ENCODE measurements around the gene SLC6A19.
A peak's percentile ranks its signal among the peaks of the same experiment; 100 is the strongest.
"Not testable (repeated sequence)": the region's sequence is repeated elsewhere in the genome, so short reads cannot be mapped to it uniquely, and the experiment has no call there.

SLC6A19 gene

GRCh38 chr5:1249366-1250280 is 48.2 kb downstream of the SLC6A19 start:
- DNase-seq, result no peak

GRCh38 chr5:1251678-1252580 is 50.5 kb downstream of the SLC6A19 start:
- DNase-seq, result no peak

GRCh38 chr5:1252681-1253080 is 51.3 kb downstream of the SLC6A19 start:
- no peak for DNase-seq

DNA sequence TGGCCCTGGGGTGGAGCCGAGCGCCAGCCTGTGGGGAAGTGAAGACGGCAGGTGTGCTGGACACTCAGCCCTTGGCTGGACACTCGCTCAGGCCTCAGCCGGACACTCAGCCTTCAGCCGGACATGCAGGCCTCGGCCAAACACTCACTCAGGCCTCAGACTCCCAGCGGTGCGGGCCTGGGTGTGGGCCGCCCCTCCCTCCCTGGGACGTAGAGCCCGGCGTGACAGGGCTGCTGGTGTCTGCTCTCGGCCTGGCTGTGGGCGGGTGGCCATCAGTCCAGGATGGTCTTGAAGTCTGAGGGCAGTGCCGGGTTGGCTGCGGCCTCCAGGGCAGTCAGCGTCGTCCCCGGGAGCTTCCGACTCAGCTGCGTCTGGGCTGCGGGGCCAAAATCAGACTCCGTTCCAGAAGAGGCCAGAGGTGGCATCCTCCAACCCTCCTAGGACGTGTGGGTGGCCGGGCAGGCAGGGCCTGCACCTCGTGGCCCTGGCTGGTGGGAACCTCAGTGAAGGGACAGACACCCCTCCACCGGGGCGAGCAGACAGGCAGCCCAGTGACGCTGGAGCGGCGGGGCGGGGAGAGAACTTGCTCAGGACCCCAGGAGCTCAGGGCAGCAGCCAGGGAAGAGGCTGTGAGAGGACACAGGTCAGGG is 52.2 kb downstream of the SLC6A19 start:
- DNase-seq, result no peak

DNA sequence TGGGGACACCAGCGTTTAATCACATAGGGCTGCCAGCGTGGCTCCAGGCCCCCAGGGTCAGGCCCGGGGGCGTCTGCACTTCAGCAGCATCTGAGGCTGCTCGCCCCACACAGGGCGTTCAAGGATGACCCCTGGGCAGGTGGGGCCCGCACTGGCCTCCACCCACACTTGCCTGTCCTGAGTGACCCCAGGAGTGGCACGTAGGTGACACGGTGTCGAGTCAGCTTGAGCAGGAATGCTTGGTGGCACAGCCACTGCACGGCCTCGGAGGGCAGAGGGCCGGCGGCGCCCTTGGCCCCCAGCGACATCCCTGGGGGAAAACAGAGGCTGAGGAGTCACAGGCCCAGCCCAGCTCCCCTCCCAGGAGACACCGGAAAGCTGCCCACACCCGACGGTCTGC is 52.8 kb downstream of the SLC6A19 start:
- DNase-seq, result no peak

- DNase-seq, result no peak
Observed at GRCh38 chr5:1255081-1255561, 53.7 kb downstream of the SLC6A19 start.

DNA sequence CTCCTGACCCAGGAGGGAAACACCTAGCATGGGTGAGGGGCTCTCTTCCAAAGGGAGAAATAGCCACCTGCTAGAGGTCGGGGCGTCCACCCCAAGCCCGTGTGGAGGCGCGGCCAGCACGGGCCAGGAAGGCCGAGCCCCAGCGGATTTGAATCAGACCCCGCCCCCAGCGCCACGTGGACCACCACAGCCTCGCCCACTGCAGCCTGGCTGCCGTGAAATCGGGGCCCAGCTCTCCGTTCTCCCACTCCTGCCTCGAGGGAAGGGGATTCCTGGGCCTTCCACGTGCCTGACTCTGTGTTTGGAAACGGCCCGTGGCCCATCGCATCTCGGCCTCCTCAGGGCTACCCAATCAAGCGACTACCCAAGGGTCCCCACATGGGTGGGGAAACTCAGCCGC is 55.4 kb downstream of the SLC6A19 start:
- no peak for DNase-seq

DNA sequence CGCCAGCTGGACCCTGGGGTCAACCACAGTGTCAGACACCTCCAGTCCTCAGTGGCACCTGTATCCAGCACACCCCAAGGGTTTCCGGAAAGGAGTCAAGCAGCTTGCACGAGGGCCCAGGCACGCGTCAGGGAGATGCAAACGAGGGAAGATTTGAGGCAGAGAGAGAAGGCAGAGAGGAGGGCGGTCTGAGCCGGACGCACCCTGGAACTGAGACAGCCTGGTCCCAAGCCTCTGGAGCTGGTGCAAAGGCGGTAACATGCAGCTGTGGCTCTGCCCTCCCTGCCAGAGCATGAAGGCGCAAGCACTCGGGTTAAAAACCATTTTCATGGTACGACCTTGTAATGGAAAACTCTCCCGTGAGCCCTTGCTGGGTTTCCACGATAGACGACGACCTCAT is 56.0 kb downstream of the SLC6A19 start:
- no peak for DNase-seq

- no peak for DNase-seq
Observed at GRCh38 chr5:1257841-1258240, 56.4 kb downstream of the SLC6A19 start.

DNA sequence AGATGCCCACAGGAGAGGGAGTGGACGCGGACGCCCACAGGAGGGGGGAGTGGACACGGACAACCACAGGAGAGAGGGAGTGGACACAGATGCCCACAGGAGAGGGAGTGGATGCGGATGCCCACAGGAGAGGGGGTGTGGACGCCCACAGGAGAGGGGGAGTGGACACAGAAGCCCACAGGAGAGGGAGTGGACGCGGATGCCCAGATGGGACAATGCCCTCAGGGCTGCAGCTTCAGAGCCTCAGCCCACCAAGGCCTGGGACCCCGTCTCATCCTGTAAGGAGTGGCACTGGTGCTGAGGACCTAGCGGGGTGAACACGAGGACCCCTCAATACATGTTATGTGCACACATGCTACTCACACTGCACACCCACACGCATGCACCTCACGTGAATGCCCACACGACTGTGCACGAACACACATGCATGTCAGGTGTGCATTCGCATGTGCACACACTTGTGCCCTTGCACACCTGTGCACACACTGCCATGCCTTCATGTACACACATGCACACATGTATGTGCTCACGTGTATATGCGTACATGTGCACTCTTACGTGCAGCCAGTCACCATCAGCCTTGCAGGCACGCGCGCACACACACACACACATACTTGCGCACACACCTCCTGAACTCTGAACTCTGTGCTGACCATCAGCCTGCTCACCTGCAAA is 58.5 kb downstream of the SLC6A19 start:
- no peak for DNase-seq

DNA sequence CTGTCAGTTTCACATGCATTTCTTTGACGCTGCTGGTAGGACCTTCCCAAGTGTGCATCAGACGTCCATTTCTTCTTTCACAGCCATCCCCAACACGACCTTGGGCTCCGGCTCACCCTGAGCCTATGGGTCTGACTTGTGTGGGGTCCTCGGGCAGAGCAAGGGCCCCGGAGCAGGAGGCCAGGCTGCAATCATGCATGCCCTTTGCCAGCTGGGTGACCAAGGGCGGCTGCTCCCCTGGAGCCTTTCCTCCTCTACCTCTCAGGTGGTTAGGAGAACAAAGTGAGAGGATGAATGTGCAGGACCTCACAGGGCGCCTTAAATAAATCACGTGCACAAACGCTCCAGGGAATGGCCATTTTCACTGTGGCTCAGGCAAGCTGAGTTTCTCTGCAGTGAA is 60.2 kb downstream of the SLC6A19 start:
- DNase-seq, result no peak

GRCh38 chr5:1262381-1262780 is 61.0 kb downstream of the SLC6A19 start:
- no peak for DNase-seq

- DNase-seq, result no peak
Observed at GRCh38 chr5:1264211-1264610, 62.8 kb downstream of the SLC6A19 start.

- no peak for DNase-seq
Observed at GRCh38 chr5:1265026-1265425, 63.6 kb downstream of the SLC6A19 start.

DNA sequence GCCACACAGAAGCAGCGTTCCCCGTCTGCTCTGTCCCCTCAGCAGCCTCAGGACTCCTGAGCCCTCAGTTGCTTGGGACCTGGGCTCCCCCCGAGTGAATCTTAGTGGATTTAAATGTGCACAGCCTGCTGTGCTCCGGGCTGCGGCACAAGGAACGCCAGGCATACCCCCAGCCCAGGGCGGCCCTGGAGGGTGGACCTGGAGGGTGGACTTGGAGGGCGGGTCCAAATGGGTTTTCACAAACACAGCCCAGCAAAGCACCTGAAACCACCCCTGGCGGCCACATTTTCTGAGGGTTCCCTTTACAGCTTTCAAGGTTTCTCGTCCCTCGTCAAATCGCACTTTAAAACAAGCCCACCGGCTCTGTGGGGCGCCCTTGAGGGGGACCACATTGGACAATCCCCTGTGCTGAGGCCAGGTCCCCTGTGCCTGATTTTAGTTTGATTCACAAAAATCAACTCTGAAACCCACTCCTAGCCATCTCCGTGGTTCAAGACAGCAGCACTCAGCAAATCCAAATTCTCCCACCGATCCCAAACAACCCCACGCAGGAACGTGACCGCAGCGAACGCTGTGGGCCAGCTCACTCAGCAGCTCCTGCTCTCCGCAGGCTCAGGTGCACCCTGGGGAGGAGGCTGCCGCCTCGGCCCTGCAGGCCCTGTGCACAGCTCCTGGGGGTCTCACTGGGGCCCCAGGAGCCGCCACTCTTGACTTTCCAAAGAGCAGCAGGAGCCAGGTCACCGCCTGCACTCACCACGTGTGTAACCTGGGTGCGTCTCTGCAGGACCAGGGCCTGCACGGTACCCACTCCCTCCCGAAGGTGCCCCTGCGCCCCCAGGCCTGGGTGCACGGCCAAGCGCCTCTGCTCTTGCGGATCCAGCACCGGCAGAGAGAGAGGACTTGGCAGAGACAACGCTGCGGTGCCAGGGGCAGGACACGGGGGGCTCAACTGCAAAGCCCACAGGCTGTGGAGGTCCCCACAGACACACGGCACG is 64.4 kb downstream of the SLC6A19 start:
- DNase-seq, result no peak

DNA sequence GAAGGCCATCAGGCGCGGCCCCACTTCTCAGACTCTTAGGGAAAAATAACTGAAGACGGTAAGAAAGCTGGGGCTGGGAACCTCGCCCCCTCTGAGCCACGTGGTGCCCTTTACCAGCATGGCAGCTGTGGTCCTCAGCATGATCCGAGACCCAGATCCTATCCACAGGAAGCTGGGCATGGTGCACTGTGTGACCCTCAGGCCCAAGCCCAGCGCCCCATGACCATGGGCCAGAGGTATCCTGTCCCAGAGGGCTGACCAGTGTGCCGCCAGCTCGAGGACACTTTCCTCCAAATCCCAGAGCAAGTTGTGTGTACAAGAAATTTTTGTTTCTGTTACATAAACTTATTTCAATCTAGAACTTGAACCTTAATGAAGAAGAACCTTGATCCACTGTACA is 65.4 kb downstream of the SLC6A19 start:
- DNase-seq, result no peak

- not testable (repeated sequence) for DNase-seq
Observed at GRCh38 chr5:1267464-1267863, 66.1 kb downstream of the SLC6A19 start.

GRCh38 chr5:1268056-1268455 is 66.7 kb downstream of the SLC6A19 start:
- DNase-seq, result no peak

- DNase-seq, result peak; percentile 30
Observed at GRCh38 chr5:1268666-1269065, 67.3 kb downstream of the SLC6A19 start.

DNA sequence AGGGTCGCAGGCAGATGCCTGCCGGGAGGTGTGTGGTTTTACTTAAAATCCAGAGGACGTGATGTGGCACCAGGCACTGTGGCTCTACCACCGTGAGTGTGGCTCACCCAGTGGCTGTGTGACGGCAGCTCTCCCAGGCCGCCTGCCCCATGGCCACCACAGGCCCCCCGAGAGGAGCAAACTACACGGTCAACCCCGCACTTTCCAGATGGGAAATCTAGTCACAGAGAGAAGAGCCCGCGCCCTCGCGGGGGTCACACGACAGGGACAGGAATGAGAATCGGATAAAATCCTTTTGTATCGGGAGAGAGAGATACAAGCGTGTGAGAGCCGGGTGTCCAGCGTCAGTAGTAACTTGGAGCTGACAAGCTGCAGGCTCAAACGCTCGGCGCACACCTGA is 69.0 kb downstream of the SLC6A19 start:
- DNase-seq, result no peak
